Spleen (tissue), 7 donors: ENCODE measurements around the gene APOBEC4.

ENCODE experiments used
- CTCF ChIP-seq, 11 experiments: fragments of 200-600 bp in 7 of 11; fragments of 450-650 bp in 4 of 11; sonication (generic) in 4 of 11; IDR thresholded peaks in 8 of 11; conservative IDR thresholded peaks in 3 of 11; 1 replicate in 7 of 11; 2 replicates in 4 of 11; pipeline versions ENCODE4 v1.4.0 to v1.8.0; 2016 to 2021; ENCODE audit warnings: antibody characterized with exemption in 11 of 11, inconsistent platforms in 4 of 11, mild to moderate bottlenecking in 1 of 11
- POLR2A ChIP-seq, 3 donors: fragments of 450-650 bp; IDR thresholded peaks; one replicate each; pipeline ENCODE4 v1.5.1; 2017; ENCODE audit warnings: antibody characterized with exemption in 3 of 3, mild to moderate bottlenecking in 1 of 3
- donor health status: DM: no; HTN: no; CAD: no; lungs with moderate emphysema.
- donor health status: DM: no; HTN: no; CAD: no.
- donor health status: DM: no; HTN: no; CAD: no.

GRCh38 chr1:183687546-183688304, 34.6 kb upstream of the APOBEC4 start:
- TF ChIP-seq CTCF (IDR thresholded peaks at IDR 0.05 in 8 of 11, conservative IDR thresholded peaks at IDR 0.05 in 3 of 11): no peak
- no peak for TF ChIP-seq POLR2A (IDR thresholded peaks at IDR 0.05)
